Stimulated activated CD8-positive, alpha-beta memory T cell treated with anti-CD3 and anti-CD28 coated beads, Interleukin-12 subunit alpha, Interleukin-12 subunit beta, amount 100 ng/mL, for 4 hours (primary cell): ENCODE results near the gene HBG1.
"Not testable (repeated sequence)": the region's sequence is repeated elsewhere in the genome, so short reads cannot be mapped to it uniquely, and the experiment has no call there.

Source experiments
- DNase-seq: peaks from one replicate; pipeline ENCODE4 v3.0.0-alpha.2; 2020; ENCODE audit warnings: low read depth

HBG1 gene

GRCh38 chr11:5249807-5250396 lies at the start of gene HBG1:
Gene HBG1, minus strand, starts transcription at chr11:5249857. Its CDS starts 53 bp downstream, at chr11:5249804.
- DNase-seq, result not testable (repeated sequence)

GRCh38 chr11:5298451-5298850 lies 48.8 kb upstream of the HBG1 start:
- no peak for DNase-seq

- no peak for DNase-seq
These were observed 48.2 kb upstream of the HBG1 start for GRCh38 chr11:5297721-5298323.

- DNase-seq, result not testable (repeated sequence)
These were observed 44.8 kb upstream of the HBG1 start for GRCh38 chr11:5294342-5294995.

- DNase-seq, result no peak
These were observed 43.4 kb upstream of the HBG1 start for GRCh38 chr11:5293028-5293427.

- DNase-seq, result no peak
These were observed 41.7 kb upstream of the HBG1 start for GRCh38 chr11:5291207-5291838.

GRCh38 chr11:5290106-5290505 lies 40.4 kb upstream of the HBG1 start:
- DNase-seq, result no peak

- DNase-seq, result no peak
These were observed 40.0 kb upstream of the HBG1 start for GRCh38 chr11:5289696-5290095.

GRCh38 chr11:5288906-5289550 lies 39.4 kb upstream of the HBG1 start:
- no peak for DNase-seq

- DNase-seq, result no peak
These were observed 38.6 kb upstream of the HBG1 start for GRCh38 chr11:5288108-5288905.

- DNase-seq, result no peak
These were observed 37.2 kb upstream of the HBG1 start for GRCh38 chr11:5286901-5287300.

GRCh38 chr11:5286351-5286750 lies 36.7 kb upstream of the HBG1 start:
- DNase-seq, result no peak

- no peak for DNase-seq
These were observed 36.2 kb upstream of the HBG1 start for GRCh38 chr11:5285703-5286340.

GRCh38 chr11:5284637-5285036 lies 35.0 kb upstream of the HBG1 start:
- no peak for DNase-seq

GRCh38 chr11:5283882-5284281 lies 34.2 kb upstream of the HBG1 start:
- DNase-seq, result no peak

- DNase-seq, result no peak
These were observed 33.4 kb upstream of the HBG1 start for GRCh38 chr11:5283086-5283485.

GRCh38 chr11:5282628-5283027 lies 33.0 kb upstream of the HBG1 start:
- DNase-seq, result no peak

GRCh38 chr11:5281596-5281995 lies 31.9 kb upstream of the HBG1 start:
- no peak for DNase-seq

- DNase-seq, result no peak
These were observed 31.0 kb upstream of the HBG1 start for GRCh38 chr11:5280582-5281102.

GRCh38 chr11:5279471-5280090 lies 29.9 kb upstream of the HBG1 start:
- no peak for DNase-seq
